Stimulated activated CD4-positive, alpha-beta T cell treated with anti-CD3 and anti-CD28 coated beads, Interleukin-4, amount 100 ng/mL, for 1 hour (primary cell): ENCODE measurements around the gene IGSF6.
"Not testable (repeated sequence)": the region's sequence is repeated elsewhere in the genome, so short reads cannot be mapped to it uniquely, and the experiment has no call there.

Source experiments
- DNase-seq: peaks from one replicate; pipeline ENCODE4 v3.0.0-alpha.2; 2020

The IGSF6 gene

GRCh38 chr16:21651515-21651914 is 893 bp downstream of the IGSF6 start:
- no peak for DNase-seq

- DNase-seq = no peak
These were observed 1.9 kb downstream of the IGSF6 start for GRCh38 chr16:21650521-21650920.

- not testable (repeated sequence) for DNase-seq
These were observed 2.5 kb downstream of the IGSF6 start for GRCh38 chr16:21649826-21650406.

GRCh38 chr16:21647562-21648164 is 4.7 kb downstream of the IGSF6 start:
- DNase-seq = no peak

GRCh38 chr16:21646721-21647561 is 5.5 kb downstream of the IGSF6 start:
- peak; percentile 67 for DNase-seq

GRCh38 chr16:21646091-21646490 is 6.3 kb downstream of the IGSF6 start:
- no peak for DNase-seq

GRCh38 chr16:21645261-21645721 is 7.1 kb downstream of the IGSF6 start:
- peak; percentile 30 for DNase-seq

- DNase-seq = no peak
These were observed 7.7 kb downstream of the IGSF6 start for GRCh38 chr16:21644674-21645073.

- no peak for DNase-seq
These were observed 8.6 kb downstream of the IGSF6 start for GRCh38 chr16:21643785-21644184.

GRCh38 chr16:21642861-21643260 is 9.5 kb downstream of the IGSF6 start:
- no peak for DNase-seq

- DNase-seq = no peak
These were observed 10.5 kb downstream of the IGSF6 start for GRCh38 chr16:21641916-21642315.

- DNase-seq = no peak
These were observed 12.9 kb downstream of the IGSF6 start for GRCh38 chr16:21639493-21639892.

- DNase-seq = no peak
These were observed 13.8 kb downstream of the IGSF6 start for GRCh38 chr16:21638573-21638975.

- DNase-seq = no peak
These were observed 15.1 kb downstream of the IGSF6 start for GRCh38 chr16:21637032-21637968.

GRCh38 chr16:21635694-21636093 is 16.7 kb downstream of the IGSF6 start:
- not testable (repeated sequence) for DNase-seq

- DNase-seq = no peak
These were observed 18.2 kb downstream of the IGSF6 start for GRCh38 chr16:21634216-21634615.

GRCh38 chr16:21631951-21632575 is 20.3 kb downstream of the IGSF6 start:
- not testable (repeated sequence) for DNase-seq

- not testable (repeated sequence) for DNase-seq
These were observed 21.0 kb downstream of the IGSF6 start for GRCh38 chr16:21631376-21631775.

- not testable (repeated sequence) for DNase-seq
These were observed 21.5 kb downstream of the IGSF6 start for GRCh38 chr16:21630866-21631265.

GRCh38 chr16:21629616-21630539 is 22.5 kb downstream of the IGSF6 start:
- DNase-seq = not testable (repeated sequence)

- no peak for DNase-seq
These were observed 23.6 kb downstream of the IGSF6 start for GRCh38 chr16:21628772-21629171.
